GM21529 (cell line): ENCODE results near the gene PRKCH.

Source experiments
- ATAC-seq: cut with Tn5 transposase; IDR thresholded peaks from one replicate; pipeline ENCODE4 v1.9.1; 2021; ENCODE audit not compliant: unreplicated experiment

Gene PRKCH

DNA sequence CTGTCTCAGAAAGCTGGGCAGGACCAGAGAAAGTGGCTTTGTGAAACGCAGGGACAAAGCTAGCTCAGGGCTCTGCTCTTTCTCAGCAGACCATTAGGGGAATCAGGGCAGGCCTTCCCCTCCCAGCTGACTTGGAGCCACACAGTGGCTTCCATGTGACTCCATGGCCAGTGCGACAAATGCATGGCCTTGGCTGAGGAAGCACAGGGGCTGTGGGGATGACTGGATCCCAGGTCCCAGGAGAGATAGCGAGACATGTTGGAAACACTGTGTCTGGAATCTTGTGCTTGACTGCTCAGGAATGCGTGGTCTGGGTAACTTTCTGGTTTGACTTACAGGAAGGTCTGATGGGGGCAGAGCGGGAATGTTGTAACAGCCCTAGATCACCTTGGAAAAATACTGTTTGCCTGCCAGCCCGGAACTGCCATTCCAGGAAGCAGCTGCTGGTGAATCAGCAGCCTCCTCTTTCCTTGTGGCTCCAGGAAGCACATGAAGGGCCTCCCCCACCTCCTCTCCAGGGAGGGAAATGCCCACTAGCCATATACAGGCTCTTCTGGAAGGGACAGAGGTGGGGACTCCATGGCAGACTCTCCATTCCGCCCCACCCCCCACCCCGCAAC is 240.4 kb downstream of the PRKCH start:
- ATAC-seq = no peak

DNA sequence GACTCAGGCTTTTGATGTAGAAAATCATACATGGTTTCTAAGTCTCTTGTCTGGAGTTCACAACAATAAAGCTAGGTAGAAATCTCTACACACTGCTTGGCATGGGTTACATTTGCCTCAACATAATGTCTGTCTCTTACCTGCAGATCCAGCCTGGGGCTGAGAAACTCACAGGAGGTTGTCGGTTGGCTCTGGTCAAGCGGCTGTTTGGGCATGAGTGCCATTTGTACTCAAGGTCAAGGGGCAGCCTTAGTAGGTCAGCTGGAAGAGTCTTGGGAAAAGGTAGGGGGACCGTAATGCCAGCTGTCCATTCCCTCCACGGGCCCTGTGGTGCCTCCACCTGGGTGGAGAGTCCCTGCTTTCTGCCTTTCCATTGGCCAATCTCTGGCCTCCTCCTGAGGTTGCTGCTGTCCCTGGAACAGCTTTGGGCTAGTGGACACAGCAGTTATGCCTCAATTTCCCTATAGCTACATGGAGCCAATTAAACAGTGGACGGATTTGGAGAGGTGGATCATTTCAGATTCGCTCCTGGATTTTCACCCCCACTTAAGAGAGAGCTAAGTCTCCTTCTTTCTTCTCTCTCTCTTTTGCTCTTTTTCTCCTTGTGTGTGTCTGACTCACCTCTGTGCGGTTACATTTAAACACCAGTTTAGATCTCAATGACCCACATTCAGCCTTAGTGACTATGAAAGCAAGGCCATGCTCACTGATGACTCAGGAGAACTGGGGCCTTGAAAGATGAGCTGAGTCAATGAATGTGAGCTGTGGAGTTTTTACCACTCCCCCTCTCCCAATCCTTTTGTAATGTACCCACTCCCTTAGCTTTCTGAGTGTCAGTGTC is 241.2 kb downstream of the PRKCH start:
- no peak for ATAC-seq

DNA sequence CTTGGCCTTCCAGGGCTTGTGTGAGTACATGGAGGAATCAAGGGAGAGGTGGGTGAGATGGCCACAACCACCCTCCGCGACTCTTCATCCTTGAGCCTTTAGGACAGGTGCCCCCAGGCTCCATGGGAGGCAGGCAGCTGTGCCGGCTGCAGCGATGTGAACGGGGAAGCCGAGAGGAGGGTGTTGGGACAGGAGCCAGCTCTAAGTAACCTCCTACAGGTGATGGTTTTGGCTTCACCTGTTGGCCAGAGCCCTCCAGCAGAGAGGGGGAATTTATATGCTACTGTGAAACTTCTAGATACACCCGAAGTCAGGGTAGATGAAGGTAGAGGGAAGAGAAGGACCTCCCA is 241.8 kb downstream of the PRKCH start:
- ATAC-seq = no peak

DNA sequence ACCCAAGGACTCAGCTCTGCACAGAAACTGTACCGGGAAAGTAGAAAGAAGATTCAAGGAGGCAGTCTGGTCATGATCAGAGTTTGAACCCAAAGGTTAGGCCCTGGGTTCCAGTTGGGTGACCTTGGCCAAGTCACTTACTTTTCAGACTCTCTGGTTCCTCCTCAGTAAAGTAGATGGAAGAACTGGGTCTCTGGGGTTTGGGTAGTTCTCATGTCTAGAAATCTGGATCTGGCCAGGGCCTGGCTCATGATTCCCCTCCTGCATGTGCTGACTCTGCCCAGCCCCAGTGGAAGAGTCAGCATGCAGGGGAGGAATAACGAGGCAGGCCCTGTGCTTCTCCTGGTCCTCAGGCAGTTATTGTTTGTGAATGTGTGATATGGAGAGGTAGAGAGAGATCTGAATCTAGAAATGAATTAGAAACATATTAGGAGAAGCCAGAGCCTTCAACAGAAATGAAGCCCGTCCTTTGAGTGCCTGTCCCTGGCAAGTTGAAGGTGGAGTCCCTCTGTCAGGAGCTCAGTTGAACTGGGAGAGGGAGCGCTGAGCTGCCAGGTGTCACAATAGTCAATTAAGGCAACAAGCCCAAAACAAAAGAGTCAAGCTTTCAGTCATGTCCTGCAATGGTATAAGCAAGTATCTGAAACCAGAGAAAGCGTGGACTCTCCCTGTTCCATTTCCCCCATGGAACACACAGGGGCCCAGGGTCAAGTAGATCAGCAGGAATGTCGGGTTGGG is 242.7 kb downstream of the PRKCH start:
- no peak for ATAC-seq

DNA sequence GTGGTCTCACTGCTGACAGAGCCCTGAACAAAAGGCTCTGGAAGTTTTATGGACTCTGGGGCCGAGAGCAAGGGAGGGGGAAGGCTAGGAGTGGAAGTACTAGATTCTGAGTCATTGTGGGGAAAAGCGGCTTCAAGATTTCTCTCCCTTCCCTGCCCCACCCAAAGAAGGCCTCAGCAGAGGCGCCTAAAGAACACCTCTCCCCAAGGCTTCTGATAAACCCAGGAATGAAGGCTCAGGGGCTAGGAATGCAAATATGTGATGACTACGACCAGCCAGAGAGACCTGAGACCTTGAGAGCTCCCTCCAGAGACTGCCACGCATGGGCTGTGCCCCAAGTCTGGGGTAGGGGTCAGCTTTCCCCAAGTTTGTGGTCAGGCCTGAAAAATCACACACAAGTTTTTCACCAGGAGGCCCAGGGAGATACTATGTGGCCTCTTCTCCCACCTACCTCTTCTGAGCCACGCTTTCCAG is 243.3 kb downstream of the PRKCH start:
- no peak for ATAC-seq

DNA sequence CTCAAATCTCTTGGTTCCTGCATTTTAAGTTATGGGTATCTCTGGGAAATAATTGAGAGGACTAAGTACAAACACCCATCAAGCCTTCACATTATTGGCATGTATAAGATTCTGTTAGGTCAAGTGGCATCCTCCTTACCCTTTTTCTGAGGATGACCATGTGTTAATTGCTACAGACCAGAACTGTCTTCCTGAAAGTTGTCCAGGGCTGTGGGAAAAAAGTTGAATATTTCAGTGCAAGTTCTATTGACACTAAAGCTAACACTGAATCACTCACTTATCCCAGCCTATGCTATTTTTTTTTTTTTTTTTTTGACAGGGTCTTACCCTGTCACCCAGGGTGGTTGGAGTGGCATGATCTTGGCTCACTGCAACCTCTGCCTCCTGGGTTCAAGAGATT is 243.8 kb downstream of the PRKCH start:
- no peak for ATAC-seq

DNA sequence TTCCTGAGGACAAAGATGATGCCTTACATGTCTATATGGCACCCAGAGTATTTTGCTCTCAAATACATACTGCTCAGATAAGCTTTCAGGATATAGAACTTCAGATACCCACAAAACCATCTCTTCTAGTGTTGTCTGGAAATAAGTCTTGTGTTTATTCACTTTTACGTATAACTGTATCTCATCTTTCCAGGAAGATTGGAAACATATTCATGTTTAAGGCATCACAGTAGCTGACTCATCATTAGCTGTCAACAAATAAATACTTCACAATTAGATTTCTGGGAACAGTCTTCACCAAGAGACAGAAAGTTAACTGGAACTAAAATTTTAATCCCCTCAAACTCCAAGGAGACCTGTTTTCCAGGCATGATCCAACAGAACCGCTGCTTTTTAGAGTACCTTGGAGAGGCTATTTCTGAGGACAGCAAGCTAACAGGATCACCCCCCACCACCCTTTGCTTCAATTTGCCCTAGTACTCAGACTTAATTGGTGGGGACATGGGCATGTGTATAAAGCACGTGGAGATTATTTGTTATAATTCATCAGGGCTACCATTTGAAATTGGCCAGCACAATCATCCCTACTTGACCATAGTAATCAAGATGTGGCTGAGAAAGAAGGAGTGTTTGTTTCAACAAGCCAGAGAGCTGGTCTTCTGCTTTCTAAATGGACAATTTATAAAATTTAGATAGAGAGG is 244.6 kb downstream of the PRKCH start:
- ATAC-seq = no peak

DNA sequence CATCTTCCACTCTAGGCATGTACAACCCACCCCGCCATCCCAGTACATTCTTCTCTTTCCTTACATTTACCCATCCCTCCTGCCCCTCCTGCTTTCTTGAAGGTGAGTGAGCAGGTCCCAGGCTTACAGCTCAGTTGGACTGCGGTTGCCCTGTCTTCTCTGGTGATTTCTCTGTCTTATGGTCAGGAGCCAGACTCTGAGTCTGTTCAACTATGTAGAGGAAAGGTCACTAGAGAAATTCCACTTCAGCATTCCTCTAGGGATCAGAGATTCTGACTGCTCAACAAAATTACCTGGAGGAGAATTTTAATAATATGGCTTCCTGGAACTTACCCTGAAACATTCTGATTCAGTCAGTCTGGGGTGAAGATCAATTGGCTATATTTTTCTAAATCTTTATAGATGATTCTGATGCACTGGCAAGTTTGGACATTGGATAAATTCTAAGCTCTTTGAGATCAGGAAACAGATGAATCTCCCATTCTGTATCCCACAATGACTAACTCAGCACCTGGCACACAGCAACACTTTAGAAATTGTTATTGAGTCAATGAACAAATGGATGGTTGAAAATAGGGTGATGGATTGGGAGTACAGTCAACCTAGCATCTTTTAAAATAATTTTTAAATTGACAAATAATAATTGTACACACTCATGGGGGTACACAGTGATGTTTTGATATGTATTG is 245.3 kb downstream of the PRKCH start:
- ATAC-seq = no peak

DNA sequence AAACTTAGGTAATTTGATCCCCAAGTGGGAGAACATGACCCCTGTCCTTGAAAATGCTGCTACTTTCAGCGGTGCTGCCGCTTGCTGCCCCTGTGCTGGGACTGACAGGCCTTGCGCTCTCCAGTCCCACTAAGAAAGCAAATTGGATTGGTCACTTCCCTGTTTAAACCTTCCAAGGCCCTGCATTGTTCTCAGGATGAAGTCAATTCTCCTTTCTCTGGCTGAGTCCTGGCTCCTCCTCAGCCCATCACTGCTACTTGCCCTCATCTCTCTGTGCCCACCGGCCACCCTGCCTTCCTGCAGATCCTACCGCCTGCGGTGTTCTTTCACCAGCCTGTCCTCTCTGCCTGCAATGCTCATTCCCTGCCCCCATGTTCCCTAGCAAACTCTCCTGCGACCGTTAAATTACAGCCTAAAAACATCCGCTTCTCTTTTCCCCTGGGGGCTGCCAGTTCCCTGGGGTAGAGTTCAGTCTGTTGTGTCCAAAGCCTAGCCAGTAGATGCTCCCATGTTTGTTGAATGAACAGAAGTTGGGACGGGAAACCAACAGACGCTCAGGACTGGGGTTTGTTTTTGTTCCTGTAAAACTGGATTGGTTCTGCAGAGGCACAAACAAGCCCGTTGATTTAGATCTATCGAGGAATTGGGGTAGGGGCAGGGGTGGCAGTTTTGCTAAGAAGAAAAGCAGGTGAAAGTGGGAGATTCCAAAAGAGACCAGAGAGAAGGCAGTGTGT is 246.6 kb downstream of the PRKCH start:
- peak; percentile 12 for ATAC-seq

DNA sequence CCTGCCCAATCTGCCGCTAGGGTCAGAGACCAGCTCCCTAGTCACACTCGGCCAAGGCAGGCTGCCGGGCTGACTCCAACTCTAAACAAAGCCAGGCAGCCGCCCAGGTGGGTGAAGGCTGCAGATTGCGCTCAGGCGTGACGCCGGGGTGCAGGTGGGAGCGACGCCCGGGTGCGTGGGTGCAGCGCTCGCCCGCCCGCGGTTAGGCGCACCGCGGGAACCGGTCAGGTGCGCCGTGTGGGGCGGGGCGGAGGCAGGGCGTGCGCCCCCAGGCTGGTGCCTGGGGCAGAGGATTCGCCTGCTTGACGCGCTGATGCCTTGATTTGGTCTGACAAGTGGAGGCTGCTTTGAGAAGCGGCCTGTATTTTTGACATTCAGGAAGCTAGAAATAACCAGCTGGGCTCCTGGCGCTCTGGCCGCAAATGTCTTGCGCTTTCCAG is 247.2 kb downstream of the PRKCH start:
- peak; percentile 86 for ATAC-seq

DNA sequence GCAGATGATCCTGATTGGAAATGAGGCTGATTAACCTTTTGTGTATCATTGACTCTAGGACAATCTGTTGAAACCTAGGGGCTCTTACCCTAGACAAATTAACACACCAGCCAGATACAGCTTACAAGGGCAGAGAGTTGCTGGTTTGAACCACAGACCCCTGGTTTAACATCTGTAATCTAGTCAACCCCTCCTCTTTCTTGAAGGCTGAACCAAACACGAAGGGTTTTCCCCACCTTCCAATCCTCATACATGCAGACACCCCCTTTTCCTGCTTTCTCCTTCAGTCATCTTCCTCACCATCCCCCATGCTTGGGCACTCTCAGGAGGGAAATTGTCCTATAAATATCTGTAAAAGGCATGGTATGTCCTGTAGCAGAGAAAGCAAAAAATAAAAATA is 247.9 kb downstream of the PRKCH start:
- no peak for ATAC-seq

DNA sequence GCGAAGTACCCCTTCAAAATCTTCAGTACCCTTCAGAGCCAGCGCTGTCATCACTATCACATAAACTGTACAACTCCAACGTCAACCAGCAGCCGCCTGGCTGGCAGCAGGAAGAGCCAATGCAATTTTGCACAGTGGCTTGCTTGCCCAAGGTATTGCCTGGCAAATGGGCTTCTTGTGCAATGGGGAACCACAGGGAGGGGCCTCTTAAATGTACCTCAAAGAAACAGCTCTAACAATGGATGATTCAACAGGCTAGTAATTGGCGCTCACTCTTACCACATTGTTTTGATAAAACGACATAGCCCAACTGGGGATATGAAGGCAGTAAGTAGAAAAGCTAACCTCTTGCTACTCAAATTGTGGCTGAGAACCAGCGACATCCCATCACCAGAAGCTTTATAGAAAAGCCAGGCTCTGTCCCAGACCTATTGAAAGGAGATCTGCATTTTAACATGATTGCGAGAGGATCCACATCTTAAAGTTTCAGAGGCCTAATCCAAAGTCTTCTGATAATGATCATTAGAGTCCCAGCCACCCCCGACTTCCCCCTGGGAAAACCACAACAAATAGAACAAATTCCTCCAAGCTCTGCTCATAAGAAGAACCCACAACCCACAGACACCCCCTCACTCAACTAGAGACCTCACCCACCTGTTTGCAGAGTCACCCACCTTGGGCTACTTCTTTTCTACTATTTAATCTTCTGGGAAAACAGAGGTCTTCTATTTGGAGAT is 248.6 kb downstream of the PRKCH start:
- no peak for ATAC-seq

DNA sequence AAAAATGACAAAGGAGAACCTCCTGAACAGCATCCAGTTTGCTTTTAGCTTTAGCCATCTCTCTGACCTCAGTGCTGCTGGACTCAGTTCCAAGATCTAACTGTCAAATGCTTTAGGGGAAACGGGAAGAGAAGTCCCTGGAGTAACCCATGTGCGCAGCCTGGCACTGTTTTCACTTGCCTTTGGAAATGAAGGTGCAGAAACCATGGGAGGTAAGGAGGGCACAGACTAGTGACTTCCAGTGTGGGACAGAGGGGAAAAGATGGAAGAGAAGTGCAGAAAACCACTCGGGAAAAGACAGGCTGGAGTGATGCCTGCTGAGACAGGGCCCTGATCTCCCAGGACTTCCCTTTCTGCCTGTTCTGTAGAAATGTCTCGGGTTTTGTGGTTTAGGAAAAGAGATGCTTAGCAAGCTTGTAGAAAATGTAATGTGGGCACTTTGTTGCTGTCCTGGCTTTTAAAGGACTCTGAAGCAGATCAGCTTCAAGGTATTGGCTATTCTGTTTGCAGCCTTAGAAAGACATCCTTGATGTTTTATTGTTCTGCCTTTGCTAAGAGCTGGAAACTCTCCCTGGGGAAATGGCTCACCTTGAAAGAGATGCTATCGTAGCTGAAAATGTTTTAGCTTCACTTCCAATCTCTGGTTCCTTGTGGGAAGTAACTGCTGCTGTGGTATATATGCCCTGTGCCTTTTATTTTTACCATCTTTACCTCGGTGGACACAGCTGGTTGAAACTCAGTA is 249.3 kb downstream of the PRKCH start:
- ATAC-seq = no peak

DNA sequence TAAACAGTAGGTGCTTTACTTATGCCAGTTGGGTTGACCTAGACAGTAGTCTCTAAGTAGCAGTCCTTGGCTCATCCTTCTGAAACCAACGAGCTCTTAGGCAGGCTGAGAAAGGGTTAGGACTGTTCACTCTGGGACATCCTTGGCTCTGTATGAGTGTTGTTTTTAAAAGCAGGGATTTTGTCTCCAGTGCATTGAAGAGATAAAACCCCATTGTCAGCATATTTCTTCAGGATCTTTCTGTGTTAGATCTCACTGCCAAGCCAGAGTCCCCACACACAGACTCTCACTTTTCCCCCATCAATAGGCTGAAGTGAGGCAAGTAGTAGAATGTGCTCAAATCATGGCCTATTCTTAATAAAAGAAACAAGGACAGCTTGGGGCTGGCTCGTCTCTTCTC is 250.5 kb downstream of the PRKCH start:
- no peak for ATAC-seq

DNA sequence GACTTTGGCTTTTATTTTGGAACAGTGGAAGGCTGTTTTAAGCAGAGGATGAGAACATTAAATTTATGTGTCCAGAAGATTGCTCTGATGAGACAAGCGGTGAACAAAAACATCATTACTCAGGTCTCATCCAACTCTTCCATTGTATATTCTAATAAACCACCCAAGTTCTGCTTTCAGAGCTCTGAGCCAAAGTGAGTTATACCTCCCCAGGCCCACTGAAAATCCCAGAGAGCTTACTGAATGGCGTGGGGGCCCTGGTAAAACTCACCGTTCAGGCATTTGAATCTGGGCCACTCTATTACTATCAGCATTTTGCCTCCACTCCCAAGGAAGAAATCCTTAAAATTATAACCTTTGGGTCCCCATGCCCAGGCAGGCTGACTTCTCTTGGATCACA is 251.9 kb downstream of the PRKCH start:
- ATAC-seq = no peak

DNA sequence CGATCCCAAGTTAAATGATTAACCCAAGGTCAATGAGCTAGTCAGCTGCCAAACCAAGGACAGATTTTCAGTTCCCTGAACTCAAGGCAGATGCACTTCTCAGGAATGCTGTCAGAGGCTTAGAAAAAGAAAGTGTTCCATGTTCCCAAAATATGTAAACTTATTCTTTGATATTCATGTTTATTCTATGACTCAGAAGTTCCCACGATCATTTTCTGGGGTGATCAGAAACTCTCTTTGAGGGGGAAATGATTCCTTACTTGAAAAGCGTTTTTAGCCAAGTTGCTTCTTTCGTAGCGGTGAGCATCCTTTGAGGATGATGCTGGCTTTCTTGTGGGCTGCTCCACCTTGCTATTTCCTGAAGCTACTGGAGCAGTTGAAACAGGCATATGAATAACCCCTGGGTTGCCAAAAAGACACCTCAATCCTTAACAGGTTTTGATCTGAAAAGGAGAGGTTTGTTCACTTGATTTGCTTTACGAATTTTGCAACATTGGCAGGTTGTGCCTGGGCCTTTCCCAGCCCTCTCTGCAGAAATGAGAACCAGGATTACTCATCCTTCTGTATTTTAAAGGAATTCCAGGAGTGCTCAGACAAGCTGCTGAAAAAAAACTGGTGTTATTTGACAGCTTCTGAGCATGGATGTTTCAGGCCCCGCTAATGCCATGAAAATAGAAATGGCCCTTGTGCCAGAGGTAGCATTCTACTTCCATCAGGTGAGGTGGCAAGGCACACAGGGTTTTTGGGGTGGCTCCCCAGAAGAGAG is 252.6 kb downstream of the PRKCH start:
- no peak for ATAC-seq

DNA sequence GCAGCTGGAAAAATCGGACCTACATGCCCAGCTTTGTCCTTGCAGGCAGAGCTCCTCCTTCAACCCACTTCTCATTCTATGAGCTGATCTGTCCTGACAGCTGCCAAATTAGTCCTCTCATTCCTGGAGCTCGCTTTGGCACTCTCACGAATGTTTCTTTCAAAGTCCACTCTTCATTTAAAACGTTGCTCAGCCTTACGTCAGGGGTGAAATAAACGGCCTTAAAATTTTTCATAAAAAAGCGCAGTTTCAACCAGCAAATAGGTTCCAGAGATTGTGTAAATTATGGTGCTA is 253.1 kb downstream of the PRKCH start:
- no peak for ATAC-seq

DNA sequence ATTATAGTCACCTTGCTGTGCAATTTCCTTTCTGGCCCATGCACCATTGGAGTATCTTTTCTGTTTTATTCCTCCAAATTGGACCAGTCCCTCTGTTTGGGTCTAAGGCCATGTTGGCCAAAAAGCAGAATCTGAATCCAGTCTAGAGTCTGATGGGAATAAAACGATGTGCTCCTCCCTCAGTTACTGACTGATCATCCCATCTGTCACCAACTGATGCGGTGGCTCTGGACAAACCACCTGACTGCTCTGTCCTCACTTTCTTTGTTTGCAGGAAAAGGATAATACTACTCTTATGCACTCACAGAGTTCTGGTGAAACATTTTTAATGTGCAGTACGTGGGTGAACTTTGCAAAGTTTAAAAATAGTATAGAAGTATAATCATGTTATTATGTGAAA is 253.7 kb downstream of the PRKCH start:
- ATAC-seq = no peak
